Liver (tissue), 9 donors: ENCODE data around the gene FRZB. TPM values are rescaled to one million over a fixed set of nuclear protein-coding genes. Genes with fewer than 3 reads are reported as not detected.

Source experiments
- DNase-seq: peaks from one replicate; pipeline ENCODE4 v3.0.0-alpha.2; 2017; ENCODE audit warnings: low spot score
- H3K27ac ChIP-seq, 2 donors: one replicate each; pipeline ENCODE4 v1.7.0; 2013; ENCODE audit warnings: inconsistent platforms in 2 of 2, low read length in 2 of 2, control low read depth in 1 of 2, low read depth in 1 of 2, mild to moderate bottlenecking in 1 of 2
- H3K27me3 ChIP-seq, 4 donors: one replicate each; pipeline versions ENCODE4 v1.6.1 to v1.7.0; 2013; ENCODE audit warnings: low read length in 3 of 4, inconsistent platforms in 1 of 4, mild to moderate bottlenecking in 1 of 4, moderate library complexity in 1 of 4; ENCODE audit not compliant: control insufficient read depth in 4 of 4, insufficient read depth in 4 of 4
- H3K36me3 ChIP-seq, 4 donors: one replicate each; pipeline versions ENCODE4 v1.6.1 to v1.7.0; 2013; ENCODE audit warnings: low read length in 3 of 4, mild to moderate bottlenecking in 3 of 4, low read depth in 1 of 4, moderate library complexity in 1 of 4; ENCODE audit not compliant: control insufficient read depth in 4 of 4, insufficient read depth in 3 of 4
- H3K4me1 ChIP-seq, 4 donors: one replicate each; pipeline versions ENCODE4 v1.6.1 to v1.7.0; 2013; ENCODE audit warnings: low read length in 3 of 4, mild to moderate bottlenecking in 3 of 4, moderate library complexity in 1 of 4; ENCODE audit not compliant: control insufficient read depth in 4 of 4, insufficient read depth in 4 of 4
- H3K4me3 ChIP-seq, 3 donors: one replicate each; pipeline versions ENCODE4 v1.6.1 to v1.7.0; 2013; ENCODE audit warnings: low read length in 3 of 3, control low read depth in 1 of 3, low read depth in 1 of 3, mild to moderate bottlenecking in 1 of 3
- H3K9ac ChIP-seq, 2 donors: one replicate each; pipeline ENCODE4 v1.7.0; 2013; ENCODE audit warnings: low read length in 2 of 2, mild to moderate bottlenecking in 2 of 2, moderate library complexity in 2 of 2, control low read depth in 1 of 2, low read depth in 1 of 2
- H3K9me3 ChIP-seq, 4 donors: one replicate each; pipeline versions ENCODE4 v1.6.1 to v1.7.0; 2013; ENCODE audit warnings: low read length in 3 of 4; ENCODE audit not compliant: control insufficient read depth in 4 of 4
- ATF3 ChIP-seq: IDR thresholded peaks from 2 replicates; pipeline ENCODE4 v1.6.1; 2016; ENCODE audit warnings: antibody characterized with exemption
- CTCF ChIP-seq: fragments of 150-350 bp; IDR thresholded peaks from 2 replicates; pipeline ENCODE4 v1.5.1; 2017; ENCODE audit warnings: improper control_type of control experiment, low read depth, low read length; ENCODE audit not compliant: missing input control
- EGR1 ChIP-seq, 2 donors: IDR thresholded peaks; 2 replicates each; pipeline ENCODE4 v1.6.1; 2016 to 2018; ENCODE audit warnings: antibody characterized with exemption in 2 of 2, low read depth in 2 of 2
- FOXA1 ChIP-seq: IDR thresholded peaks from 2 replicates; pipeline ENCODE4 v1.6.1; 2016; ENCODE audit warnings: antibody characterized with exemption
- FOXA2 ChIP-seq: IDR thresholded peaks from 2 replicates; pipeline ENCODE4 v1.6.1; 2016; ENCODE audit warnings: antibody characterized with exemption
- GABPA ChIP-seq, 2 donors: IDR thresholded peaks in 1 of 2; conservative IDR thresholded peaks in 1 of 2; 2 replicates each; pipeline ENCODE4 v1.6.1; 2016; ENCODE audit warnings: antibody characterized with exemption in 2 of 2, mild to moderate bottlenecking in 1 of 2, moderate library complexity in 1 of 2
- HNF4A ChIP-seq, 2 donors: conservative IDR thresholded peaks; 2 replicates each; pipeline ENCODE4 v1.6.1; 2016; ENCODE audit warnings: antibody characterized with exemption in 2 of 2, mild to moderate bottlenecking in 2 of 2
- HNF4G ChIP-seq: IDR thresholded peaks from 2 replicates; pipeline ENCODE4 v1.6.1; 2016; ENCODE audit warnings: antibody characterized with exemption
- JUND ChIP-seq, 2 donors: IDR thresholded peaks; 2 replicates each; pipeline ENCODE4 v1.6.1; 2016; ENCODE audit warnings: antibody characterized with exemption in 2 of 2
- MAX ChIP-seq: IDR thresholded peaks from 2 replicates; pipeline ENCODE4 v1.6.1; 2016; ENCODE audit warnings: antibody characterized with exemption
- NR2F2 ChIP-seq: IDR thresholded peaks from 2 replicates; pipeline ENCODE4 v1.6.1; 2016; ENCODE audit warnings: antibody characterized with exemption
- RAD21 ChIP-seq, 2 donors: IDR thresholded peaks; 2 replicates each; pipeline ENCODE4 v1.6.1; 2016; ENCODE audit warnings: antibody characterized with exemption in 2 of 2, mild to moderate bottlenecking in 2 of 2
- REST ChIP-seq: IDR thresholded peaks from 2 replicates; pipeline ENCODE4 v1.6.1; 2016; ENCODE audit warnings: antibody characterized with exemption, mild to moderate bottlenecking
- RXRA ChIP-seq, 2 donors: IDR thresholded peaks; 2 replicates each; pipeline ENCODE4 v1.6.1; 2017 to 2018; ENCODE audit warnings: antibody characterized with exemption in 2 of 2, mild to moderate bottlenecking in 1 of 2
- SP1 ChIP-seq: IDR thresholded peaks from 2 replicates; pipeline ENCODE4 v1.6.1; 2018; ENCODE audit warnings: antibody characterized with exemption, mild to moderate bottlenecking
- TAF1 ChIP-seq: conservative IDR thresholded peaks from 2 replicates; pipeline ENCODE4 v1.6.1; 2016; ENCODE audit warnings: antibody characterized with exemption, mild to moderate bottlenecking
- YY1 ChIP-seq: IDR thresholded peaks from 2 replicates; pipeline ENCODE4 v1.6.1; 2016; ENCODE audit warnings: antibody characterized with exemption, mild to moderate bottlenecking
- ZBTB33 ChIP-seq: IDR thresholded peaks from 2 replicates; pipeline ENCODE4 v1.6.1; 2016; ENCODE audit warnings: antibody characterized with exemption
- WGBS: extraction: QIAGEN DNeasy Blood & Tissue Kit; methylation state at CpG from one replicate; pipeline ENCODE4 v1.1.7; 2013; 5-methylcytosine and 5-hydroxymethylcytosine counted together
- polyA plus RNA-seq, 2 donors: library from polyadenylated mRNA; stranded (reverse) in 1 of 2; unstranded in 1 of 2; fragments of 200-250 nt in 1 of 2; fragments of >200 nt in 1 of 2; fragmentation: Nextera tagmentation in 1 of 2; extraction: Ambion mirVana in 1 of 2; gene quantifications; one replicate each; pipeline versions ENCODE4 v1.2.1 to v1.2.3, GENCODE V29; 2013 to 2015
- total RNA-seq, 2 donors: library from RNA; depleted of rRNA; stranded (reverse); fragments of >200 nt; gene quantifications; one replicate each; pipeline ENCODE4 v1.2.3, GENCODE V29; 2014
- donor health status: healthy.
- donor health status: healthy.
- donor health status: healthy.
- donor health status: healthy.
- donor health status: healthy.

Gene FRZB
- total and polyA plus RNA-seq, 4 donors = 0.17 to 1.0 (median 0.54) TPM

GRCh38 chr2:182885771-182886170 is 19.3 kb upstream of the FRZB start:
- no peak for DNase-seq
- no peak for TF ChIP-seq CTCF
- TF ChIP-seq RAD21 (IDR thresholded peaks at IDR 0.05) = no peak
- TF ChIP-seq TAF1 = no peak
- TF ChIP-seq ZBTB33 = no peak
- H3K4me3 ChIP-seq = no peak overlapping the region
- no peaks in the 10 kb centered on the region for H3K27me3 ChIP-seq
- peaks cover 0 to 2% (median 0%) of the 10 kb centered on the region in 4 donors for H3K4me1 ChIP-seq
- no peaks in the 10 kb centered on the region for H3K36me3 ChIP-seq
- no peak overlapping the region for H3K27ac ChIP-seq
- H3K9me3 ChIP-seq = no peaks in the 10 kb centered on the region
- 93% methylated on average over 1 of the region's 1 CpG for WGBS
- H3K9ac ChIP-seq = no peak overlapping the region

GRCh38 chr2:182883451-182883850 is 17.0 kb upstream of the FRZB start:
- Histone ChIP-seq H3K9ac (no peak overlapping the region), H3K27me3 (no peaks in the 10 kb centered on the region), H3K36me3 (no peaks in the 10 kb centered on the region), H3K4me3 (no peak overlapping the region), H3K4me1 (no peaks in the 10 kb centered on the region), H3K27ac (no peak overlapping the region), H3K9me3 (no peaks in the 10 kb centered on the region)
- DNase-seq = no peak
- no peak for TF ChIP-seq TAF1
- TF ChIP-seq HNF4G = no peak
- no peak for TF ChIP-seq HNF4A (conservative IDR thresholded peaks at IDR 0.05)
- no peak for TF ChIP-seq REST
- no peak for TF ChIP-seq NR2F2
- no peak for TF ChIP-seq GABPA (IDR thresholded peaks at IDR 0.05 in 1 of 2, conservative IDR thresholded peaks at IDR 0.05 in 1 of 2)
- no peak for TF ChIP-seq ATF3
- TF ChIP-seq EGR1 (IDR thresholded peaks at IDR 0.05; ENCODE audit: low read depth in 2 of 2) = no peak
- no peak for TF ChIP-seq MAX
- TF ChIP-seq ZBTB33 = no peak
- no peak for TF ChIP-seq SP1
- no peak for TF ChIP-seq RAD21 (IDR thresholded peaks at IDR 0.05)
- no peak for TF ChIP-seq CTCF
- TF ChIP-seq FOXA1 = no peak
- no peak for TF ChIP-seq JUND (IDR thresholded peaks at IDR 0.05)
- TF ChIP-seq FOXA2 = no peak
- no peak for TF ChIP-seq YY1
- no peak for TF ChIP-seq RXRA (IDR thresholded peaks at IDR 0.05)
- WGBS = 64% methylated on average over 2 of the region's 2 CpGs
